GM19395 (cell line): ENCODE measurements around the gene BIRC5.

Source experiments
- ATAC-seq: cut with Tn5 transposase; IDR thresholded peaks from one replicate; pipeline ENCODE4 v1.9.1; 2021; ENCODE audit warnings: mild to moderate bottlenecking, moderate library complexity; ENCODE audit not compliant: unreplicated experiment

The BIRC5 gene

GRCh38 chr17:78271419-78272170, 57.5 kb downstream of the BIRC5 start:
- no peak for ATAC-seq

- no peak for ATAC-seq
Measured at GRCh38 chr17:78272181-78272913, 58.3 kb downstream of the BIRC5 start.

GRCh38 chr17:78272914-78273258, 58.8 kb downstream of the BIRC5 start:
- ATAC-seq: no peak

GRCh38 chr17:78273813-78274212, 59.8 kb downstream of the BIRC5 start:
- no peak for ATAC-seq
